Loucy (cell line): ENCODE measurements around the gene C1orf216.
"Not testable (repeated sequence)": the region's sequence is repeated elsewhere in the genome, so short reads cannot be mapped to it uniquely, and the experiment has no call there.

ENCODE experiments used
- H2AFZ ChIP-seq: fragments of 200-600 bp; sonication (generic); 2 replicates; pipeline ENCODE4 v1.6.0; 2016; ENCODE audit warnings: antibody characterized with exemption, mild to moderate bottlenecking, low read length, moderate library complexity
- H3F3A ChIP-seq: fragments of 200-600 bp; 2 replicates; pipeline ENCODE4 v1.6.0; 2016; ENCODE audit warnings: antibody characterized with exemption, low read depth, mild to moderate bottlenecking
- H3K27me3 ChIP-seq: fragments of 200-600 bp; sonication (generic); 2 replicates; pipeline ENCODE4 v1.6.1; 2014; ENCODE audit warnings: low read length, mild to moderate bottlenecking; ENCODE audit not compliant: insufficient read depth, poor library complexity, severe bottlenecking
- H3K36me3 ChIP-seq: fragments of 200-600 bp; sonication (generic); 2 replicates; pipeline ENCODE4 v1.6.1; 2016; ENCODE audit warnings: low read length; ENCODE audit not compliant: insufficient read depth
- H3K4me1 ChIP-seq: fragments of 200-600 bp; sonication (generic); 2 replicates; pipeline ENCODE4 v1.5.1; 2014; ENCODE audit warnings: low read length, mild to moderate bottlenecking; ENCODE audit not compliant: insufficient read depth, poor library complexity, severe bottlenecking
- H3K4me2 ChIP-seq: fragments of 200-600 bp; sonication (generic); 2 replicates; pipeline ENCODE4 v1.6.0; 2014; ENCODE audit warnings: antibody characterized with exemption, low read length, low read depth, mild to moderate bottlenecking; ENCODE audit not compliant: poor library complexity, severe bottlenecking
- H3K4me3 ChIP-seq: fragments of 200-600 bp; sonication (generic); 2 replicates; pipeline ENCODE4 v1.5.1; 2014; ENCODE audit warnings: low read length, mild to moderate bottlenecking, mixed read lengths; ENCODE audit not compliant: poor library complexity, severe bottlenecking
- H3K79me2 ChIP-seq: fragments of 200-600 bp; sonication (generic); 2 replicates; pipeline ENCODE4 v1.6.1; 2014; ENCODE audit warnings: low read length; ENCODE audit not compliant: insufficient read depth
- H3K9ac ChIP-seq: fragments of 200-600 bp; sonication (generic); 2 replicates; pipeline ENCODE4 v1.6.0; 2014; ENCODE audit warnings: mild to moderate bottlenecking, low read depth, low read length, moderate library complexity; ENCODE audit not compliant: poor library complexity, severe bottlenecking
- H3K9me2 ChIP-seq: fragments of 200-600 bp; sonication (generic); replicated peaks from 2 replicates; pipeline ENCODE4 v1.6.1; 2016; ENCODE audit warnings: low read depth, low read length, mixed read lengths
- H3K9me3 ChIP-seq: fragments of 200-600 bp; sonication (generic); 2 replicates; pipeline ENCODE4 v1.6.1; 2014; ENCODE audit warnings: mild to moderate bottlenecking, antibody characterized with exemption, low read length, low read depth; ENCODE audit not compliant: insufficient read depth
- H4K20me1 ChIP-seq: fragments of 200-600 bp; sonication (generic); 2 replicates; pipeline ENCODE4 v1.6.0; 2014; ENCODE audit warnings: antibody characterized with exemption, low read length, mild to moderate bottlenecking; ENCODE audit not compliant: insufficient read depth, poor library complexity, severe bottlenecking
- EZH2phosphoT487 ChIP-seq: fragments of 200-600 bp; IDR thresholded peaks from 2 replicates; pipeline ENCODE4 v1.6.1; 2018; ENCODE audit warnings: antibody characterized with exemption, mild to moderate bottlenecking, moderate library complexity, borderline replicate concordance
- TF ChIP-seq, protein P1 (sequence below): fragments of 200-600 bp; sonication (generic); conservative IDR thresholded peaks from 2 replicates; pipeline ENCODE4 v1.5.1; 2014; ENCODE audit warnings: mild to moderate bottlenecking, antibody characterized with exemption, low read length

C1orf216 gene

DNA sequence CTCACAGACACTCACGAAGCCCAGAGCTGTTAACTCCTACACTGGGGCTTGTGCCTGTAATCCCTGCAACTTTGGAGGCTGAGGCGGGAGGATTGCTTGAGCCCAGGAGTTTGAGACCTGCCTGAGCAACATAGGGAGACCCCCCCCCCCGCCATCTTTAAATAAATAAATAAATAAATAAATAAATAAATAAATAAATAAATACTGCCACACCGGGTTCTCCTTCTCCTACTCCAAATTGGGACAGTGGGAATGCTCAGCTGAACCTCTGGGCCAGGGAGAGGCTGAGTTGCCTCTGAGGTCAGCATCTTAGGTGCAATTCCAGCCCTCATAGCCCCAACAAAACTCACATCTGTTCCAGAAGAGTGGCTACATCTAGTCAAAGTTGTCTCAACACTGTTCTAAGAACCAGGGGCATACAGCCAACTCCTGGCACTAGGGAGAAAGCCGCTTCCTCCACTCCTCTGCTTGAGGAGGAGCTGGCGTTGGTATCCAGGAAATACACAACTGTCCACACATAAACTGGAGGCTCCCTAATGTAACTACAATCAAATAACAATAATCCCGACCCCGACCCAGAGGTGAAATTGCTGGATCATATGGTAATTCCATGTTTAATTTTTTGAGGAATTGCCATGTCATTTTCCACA, 27.0 kb downstream of the C1orf216 start:
- no peaks in the 10 kb centered on the region for H3K9me2 ChIP-seq
- no peaks in the 10 kb centered on the region for H3K79me2 ChIP-seq
- TF ChIP-seq EZH2phosphoT487 = no peak
- TF ChIP-seq, protein P1, sequence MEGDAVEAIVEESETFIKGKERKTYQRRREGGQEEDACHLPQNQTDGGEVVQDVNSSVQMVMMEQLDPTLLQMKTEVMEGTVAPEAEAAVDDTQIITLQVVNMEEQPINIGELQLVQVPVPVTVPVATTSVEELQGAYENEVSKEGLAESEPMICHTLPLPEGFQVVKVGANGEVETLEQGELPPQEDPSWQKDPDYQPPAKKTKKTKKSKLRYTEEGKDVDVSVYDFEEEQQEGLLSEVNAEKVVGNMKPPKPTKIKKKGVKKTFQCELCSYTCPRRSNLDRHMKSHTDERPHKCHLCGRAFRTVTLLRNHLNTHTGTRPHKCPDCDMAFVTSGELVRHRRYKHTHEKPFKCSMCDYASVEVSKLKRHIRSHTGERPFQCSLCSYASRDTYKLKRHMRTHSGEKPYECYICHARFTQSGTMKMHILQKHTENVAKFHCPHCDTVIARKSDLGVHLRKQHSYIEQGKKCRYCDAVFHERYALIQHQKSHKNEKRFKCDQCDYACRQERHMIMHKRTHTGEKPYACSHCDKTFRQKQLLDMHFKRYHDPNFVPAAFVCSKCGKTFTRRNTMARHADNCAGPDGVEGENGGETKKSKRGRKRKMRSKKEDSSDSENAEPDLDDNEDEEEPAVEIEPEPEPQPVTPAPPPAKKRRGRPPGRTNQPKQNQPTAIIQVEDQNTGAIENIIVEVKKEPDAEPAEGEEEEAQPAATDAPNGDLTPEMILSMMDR = no peak
- H3F3A ChIP-seq = no peaks in the 10 kb centered on the region
- no peak overlapping the region for H3K4me2 ChIP-seq
- no peak overlapping the region for H3K9ac ChIP-seq
- H3K9me3 ChIP-seq = no peaks in the 10 kb centered on the region
- no peaks in the 10 kb centered on the region for H3K36me3 ChIP-seq
- H4K20me1 ChIP-seq = no peaks in the 10 kb centered on the region
- no peak overlapping the region for H2AFZ ChIP-seq
- no peaks in the 10 kb centered on the region for H3K27me3 ChIP-seq
- no peak overlapping the region for H3K4me3 ChIP-seq
- no peaks in the 10 kb centered on the region for H3K4me1 ChIP-seq

DNA sequence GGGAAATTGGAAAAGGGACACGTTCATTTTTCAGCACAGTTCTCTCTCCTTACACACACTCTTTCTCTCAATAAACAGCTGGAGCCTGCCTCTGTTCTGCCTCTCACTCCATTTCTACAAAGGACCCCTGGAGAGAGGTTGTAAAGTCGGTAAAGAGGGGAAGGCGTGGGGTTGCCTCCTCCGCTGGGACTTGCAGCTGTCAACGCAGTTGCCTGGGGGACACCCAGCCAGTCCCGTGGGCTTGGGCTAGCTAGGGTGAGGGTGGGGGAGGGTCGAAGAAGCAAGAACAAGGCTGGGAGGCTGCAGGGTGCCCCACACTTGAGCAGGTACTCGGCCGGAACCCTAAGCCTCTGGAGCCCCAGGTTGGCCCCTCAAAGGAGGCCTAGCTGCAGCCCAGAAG, 27.6 kb downstream of the C1orf216 start:
- Histone ChIP-seq H3K9me3 (no peaks in the 10 kb centered on the region), H3K4me2 (no peak overlapping the region), H3K4me3 (no peak overlapping the region), H3K27me3 (no peaks in the 10 kb centered on the region), H3K4me1 (no peaks in the 10 kb centered on the region), H3K9ac (no peak overlapping the region), H3K36me3 (no peaks in the 10 kb centered on the region), H3K79me2 (no peaks in the 10 kb centered on the region), H3K9me2 (no peaks in the 10 kb centered on the region), H2AFZ (no peak overlapping the region; the same call in 1 of the 2 replicates), H4K20me1 (no peaks in the 10 kb centered on the region), H3F3A (no peaks in the 10 kb centered on the region)
- TF ChIP-seq, protein P1 = no peak
- TF ChIP-seq EZH2phosphoT487 = no peak

DNA sequence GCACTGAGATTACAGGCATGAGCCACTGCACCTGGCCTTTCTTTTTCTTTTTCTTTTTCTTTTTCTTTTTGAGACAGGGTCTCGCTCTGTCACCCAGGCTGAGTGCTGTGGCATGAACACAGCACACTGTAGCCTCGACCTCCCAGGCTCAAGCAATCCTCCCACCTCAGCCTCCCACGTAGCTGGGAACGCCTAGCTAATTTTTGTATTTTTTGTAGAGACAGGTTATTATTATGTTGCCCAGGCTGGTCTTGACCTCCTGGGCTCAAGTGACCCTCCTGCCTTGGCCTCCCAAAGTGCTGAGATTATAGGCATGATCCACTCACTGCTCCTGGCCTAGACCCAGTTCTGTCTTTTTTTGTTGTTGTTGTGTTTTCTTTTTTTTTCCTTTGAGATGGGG, 28.6 kb downstream of the C1orf216 start:
- not testable (repeated sequence) for H3K27me3 ChIP-seq, H3K9me3 ChIP-seq, H2AFZ ChIP-seq, H3K36me3 ChIP-seq, H4K20me1 ChIP-seq, H3K79me2 ChIP-seq, H3K4me3 ChIP-seq, H3K4me1 ChIP-seq, H3K4me2 ChIP-seq, H3F3A ChIP-seq, H3K9me2 ChIP-seq, H3K9ac ChIP-seq

DNA sequence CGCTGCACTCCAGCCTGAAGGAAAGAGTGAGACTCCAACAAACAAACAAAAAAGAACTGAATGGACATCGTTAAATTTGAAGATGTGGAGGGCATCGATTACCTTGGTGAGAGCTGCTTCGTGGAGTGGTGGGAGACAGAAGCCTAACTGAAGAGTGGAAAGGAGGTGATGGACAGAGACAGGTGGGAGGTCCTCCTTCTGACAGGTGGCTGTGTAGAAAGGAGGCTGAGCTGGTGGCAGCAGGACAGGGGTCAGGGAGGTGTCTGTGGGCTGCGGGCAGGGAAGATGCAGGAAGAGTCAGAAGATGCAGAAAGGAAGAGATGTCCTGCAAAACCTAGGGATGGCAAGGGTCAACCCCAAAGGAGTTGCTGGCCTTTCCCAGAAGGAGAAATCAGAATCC, 30.5 kb downstream of the C1orf216 start:
- Histone ChIP-seq H3K4me2 (no peak overlapping the region), H2AFZ (no peak overlapping the region), H3K9me2 (no peaks in the 10 kb centered on the region), H3K4me3 (no peak overlapping the region), H4K20me1 (no peaks in the 10 kb centered on the region), H3K36me3 (no peaks in the 10 kb centered on the region), H3K27me3 (no peaks in the 10 kb centered on the region), H3K79me2 (no peaks in the 10 kb centered on the region), H3K4me1 (no peaks in the 10 kb centered on the region), H3K9me3 (no peaks in the 10 kb centered on the region), H3F3A (no peaks in the 10 kb centered on the region), H3K9ac (no peak overlapping the region)
- TF ChIP-seq, protein P1 = no peak
- no peak for TF ChIP-seq EZH2phosphoT487
